HG02943 (cell line): ENCODE measurements around the gene TTC24.

Experiments
- ATAC-seq: cut with Tn5 transposase; IDR thresholded peaks from one replicate; pipeline ENCODE4 v1.9.1; 2021; ENCODE audit warnings: mild to moderate bottlenecking, low read depth, moderate library complexity; ENCODE audit not compliant: unreplicated experiment

Gene TTC24

DNA sequence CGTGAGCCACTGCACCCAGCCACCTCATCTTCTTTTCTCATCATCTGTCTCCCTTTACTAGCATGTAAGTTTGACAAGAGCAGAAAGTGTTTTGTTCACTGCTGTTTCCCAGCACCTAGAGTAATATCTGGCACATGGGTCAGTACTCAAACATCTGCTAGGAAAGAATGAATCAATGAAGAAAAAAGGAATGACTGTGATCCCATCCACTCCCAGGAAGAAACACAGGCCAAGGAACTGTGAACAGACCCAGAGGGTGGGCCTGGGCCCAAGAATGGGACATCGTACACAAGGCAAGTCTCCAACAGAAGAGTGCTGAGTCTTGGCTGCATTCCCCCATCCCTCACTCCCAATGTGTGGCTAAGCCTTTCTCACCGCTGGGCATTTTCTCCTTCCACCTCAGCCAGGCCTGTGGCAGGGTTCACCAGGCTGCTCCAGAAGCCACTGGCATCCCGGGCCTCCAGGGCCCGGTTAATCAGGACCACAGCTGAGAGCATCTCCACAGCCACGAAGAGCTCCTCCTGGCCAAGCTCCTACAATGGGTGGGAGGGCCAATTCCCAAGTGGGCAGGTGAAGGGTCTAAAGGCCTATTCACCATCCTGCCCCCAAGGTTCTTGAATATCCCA is 25.6 kb upstream of the TTC24 start:
- no peak for ATAC-seq

- ATAC-seq: no peak
These were observed 24.6 kb upstream of the TTC24 start for GRCh38 chr1:156554971-156555370.

DNA sequence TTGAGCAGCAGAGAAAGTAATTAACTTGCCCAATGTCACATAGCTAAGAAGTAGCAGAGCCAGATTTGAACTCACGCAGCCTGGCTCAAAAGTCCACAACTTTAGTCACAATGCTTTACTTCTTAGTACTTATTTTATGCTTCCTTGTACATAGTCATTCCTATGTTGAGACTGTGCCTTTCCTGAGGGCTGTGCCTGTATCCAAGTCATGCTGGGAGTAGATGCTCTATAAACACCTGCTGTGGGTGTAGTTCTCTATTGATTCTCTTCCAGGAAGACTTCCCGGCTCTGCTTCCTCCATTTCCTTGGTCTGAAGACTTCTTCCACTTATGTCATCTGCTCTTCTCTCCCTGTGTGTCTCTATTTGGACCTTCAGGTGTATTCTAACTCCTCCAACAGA is 23.8 kb upstream of the TTC24 start:
- ATAC-seq: no peak

DNA sequence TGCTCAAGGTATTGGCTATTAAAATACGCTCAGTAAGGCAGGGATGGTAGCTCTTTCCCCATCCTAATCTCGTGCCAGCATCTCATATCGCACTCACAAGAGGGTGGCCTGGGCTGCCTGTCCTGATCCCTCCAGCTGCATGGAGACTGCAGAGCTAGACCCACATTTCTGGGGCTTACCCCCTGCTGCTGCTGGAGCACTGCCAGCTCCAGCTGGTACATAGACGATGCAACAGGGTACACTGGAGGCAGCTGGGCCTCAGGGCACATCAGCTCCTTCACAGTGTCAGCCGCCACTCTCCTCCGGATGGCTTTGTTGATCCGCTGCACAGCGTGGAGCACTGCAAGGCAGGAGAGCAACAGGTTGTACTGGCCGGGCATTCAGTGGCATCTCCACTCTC is 23.2 kb upstream of the TTC24 start:
- ATAC-seq: no peak

DNA sequence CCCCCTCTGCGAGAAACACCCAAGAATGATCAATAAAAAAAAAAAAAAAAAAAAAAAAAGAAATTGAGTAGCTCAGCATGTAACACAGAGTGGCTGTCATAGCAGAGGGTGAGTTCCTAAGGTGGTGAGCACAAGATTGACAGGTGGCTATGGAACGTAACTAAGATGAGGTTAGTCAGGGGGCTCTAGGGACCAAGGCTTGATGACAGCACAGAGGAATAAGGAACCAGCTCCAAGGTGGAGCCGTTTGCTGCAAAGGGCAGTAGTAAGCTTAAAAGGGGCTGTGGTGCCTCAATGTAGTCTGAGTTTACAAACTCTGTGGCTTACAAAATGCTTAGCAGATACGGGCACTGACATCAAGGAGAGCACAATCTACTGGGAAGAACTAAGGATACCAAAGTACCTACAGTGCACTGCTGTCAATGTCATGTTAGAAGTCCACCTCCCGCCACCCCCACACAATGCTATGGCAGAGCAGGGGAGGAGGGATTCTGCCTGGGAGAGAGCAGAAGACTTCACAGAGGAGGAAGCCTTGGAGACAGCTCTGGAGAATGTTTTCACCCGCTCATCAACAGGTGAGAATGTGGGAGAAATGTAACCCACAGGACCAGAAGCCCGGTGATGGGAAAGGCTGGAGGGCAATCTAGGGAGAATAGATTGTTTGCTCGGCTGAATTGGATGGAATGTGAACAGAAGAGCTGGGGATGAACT is 20.3 kb upstream of the TTC24 start:
- no peak for ATAC-seq

DNA sequence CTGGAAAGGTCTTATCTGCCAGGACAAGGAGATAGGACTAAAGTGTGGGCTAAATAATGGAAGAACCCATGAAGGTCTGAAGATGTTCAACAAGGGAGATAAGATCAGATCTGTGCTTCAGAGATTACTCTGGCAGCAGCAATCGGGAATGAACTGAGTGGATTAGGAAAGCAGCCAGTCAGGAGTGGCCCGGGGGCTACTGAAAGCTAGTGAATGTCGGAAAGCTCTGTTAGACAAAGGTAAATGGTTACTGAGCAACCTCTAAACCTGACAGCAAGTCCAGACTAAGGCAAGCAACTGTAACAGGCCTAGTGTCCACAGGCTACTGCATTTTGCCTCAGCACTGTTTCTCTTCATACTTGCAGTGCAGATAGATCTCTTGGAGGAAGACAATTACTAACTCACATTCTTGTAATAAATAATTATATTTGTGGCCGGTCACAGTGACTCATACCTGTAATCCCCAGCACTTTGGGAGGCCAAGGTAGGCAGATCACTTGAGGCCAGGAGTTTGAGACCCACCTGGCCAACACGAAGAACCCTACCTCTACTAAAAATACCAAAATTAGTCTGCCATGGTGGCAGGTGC is 19.6 kb upstream of the TTC24 start:
- no peak for ATAC-seq

DNA sequence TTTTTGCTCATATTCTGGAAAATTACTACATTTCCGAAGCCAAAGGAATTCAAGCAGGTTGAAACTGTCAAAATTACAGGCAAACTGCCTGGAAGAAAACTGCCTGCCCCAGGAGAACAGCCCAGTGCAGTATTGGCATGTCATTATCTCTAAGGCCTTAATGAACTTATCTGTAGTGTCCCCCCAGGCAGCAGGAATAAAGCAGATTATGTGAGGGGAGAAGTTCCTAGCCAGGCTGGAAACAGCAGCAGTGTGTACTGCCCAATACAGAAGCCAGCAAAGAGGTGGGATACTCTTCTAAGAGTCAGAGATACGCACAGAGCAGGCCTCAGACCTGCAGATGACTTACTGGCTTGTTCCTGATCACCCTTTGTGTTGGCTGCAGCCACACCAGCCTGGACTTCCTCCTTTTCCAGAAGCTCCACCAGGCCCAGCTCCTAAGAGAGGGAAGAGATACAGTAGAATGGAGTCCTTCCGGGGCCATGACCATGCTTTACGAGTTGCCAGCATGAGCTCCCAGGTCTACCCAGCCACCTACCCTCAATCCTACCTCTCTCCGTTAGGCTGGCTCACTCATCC is 18.8 kb upstream of the TTC24 start:
- ATAC-seq: no peak

GRCh38 chr1:156565519-156565918 is 14.0 kb upstream of the TTC24 start:
- ATAC-seq: no peak

DNA sequence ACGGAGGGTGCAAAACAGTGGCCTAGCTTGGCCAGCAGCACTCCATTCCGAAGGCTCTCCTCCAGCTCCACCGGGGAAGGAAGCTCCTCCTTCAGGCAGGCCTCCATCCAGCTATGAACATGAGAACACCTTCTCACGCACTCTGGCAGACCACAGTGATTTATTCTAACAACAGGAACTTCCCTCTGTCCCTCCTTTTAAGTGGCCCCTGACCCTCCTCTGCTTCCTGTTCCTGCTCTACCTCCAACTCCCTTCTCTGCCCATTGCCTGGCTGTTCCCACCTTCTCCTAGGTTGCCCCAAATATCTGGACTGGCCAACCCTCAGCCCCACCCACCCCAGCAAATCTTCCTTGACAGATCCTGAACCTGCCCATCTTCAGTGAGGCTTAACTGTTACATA is 13.1 kb upstream of the TTC24 start:
- ATAC-seq: no peak

GRCh38 chr1:156571261-156571852 is 8.2 kb upstream of the TTC24 start:
- no peak for ATAC-seq

- peak; percentile 77 for ATAC-seq
These were observed 7.4 kb upstream of the TTC24 start, which contains the start of gene IQGAP3 for GRCh38 chr1:156571919-156572662. TSS of gene IQGAP3 (minus strand) at chr1:156572565. CDS start at chr1:156572529, 36 bp downstream.

DNA sequence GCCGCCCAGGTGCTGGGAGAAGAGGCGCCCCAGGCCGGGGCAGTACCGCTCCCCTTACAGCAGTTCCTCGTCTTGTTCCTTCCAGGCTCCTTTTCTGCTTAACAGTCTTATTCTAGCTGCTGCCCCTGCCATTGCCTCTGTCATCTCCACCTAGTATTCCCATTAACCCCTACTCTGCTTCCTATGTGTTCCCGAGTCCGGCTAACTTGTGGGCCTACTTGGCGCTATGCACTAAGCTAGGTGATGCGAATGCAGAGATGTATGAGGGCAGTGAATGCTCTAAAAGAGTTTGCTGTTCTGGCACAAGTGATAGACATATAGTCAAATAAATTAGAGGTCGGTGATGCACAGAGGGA is 6.9 kb upstream of the TTC24 start:
- ATAC-seq: no peak

DNA sequence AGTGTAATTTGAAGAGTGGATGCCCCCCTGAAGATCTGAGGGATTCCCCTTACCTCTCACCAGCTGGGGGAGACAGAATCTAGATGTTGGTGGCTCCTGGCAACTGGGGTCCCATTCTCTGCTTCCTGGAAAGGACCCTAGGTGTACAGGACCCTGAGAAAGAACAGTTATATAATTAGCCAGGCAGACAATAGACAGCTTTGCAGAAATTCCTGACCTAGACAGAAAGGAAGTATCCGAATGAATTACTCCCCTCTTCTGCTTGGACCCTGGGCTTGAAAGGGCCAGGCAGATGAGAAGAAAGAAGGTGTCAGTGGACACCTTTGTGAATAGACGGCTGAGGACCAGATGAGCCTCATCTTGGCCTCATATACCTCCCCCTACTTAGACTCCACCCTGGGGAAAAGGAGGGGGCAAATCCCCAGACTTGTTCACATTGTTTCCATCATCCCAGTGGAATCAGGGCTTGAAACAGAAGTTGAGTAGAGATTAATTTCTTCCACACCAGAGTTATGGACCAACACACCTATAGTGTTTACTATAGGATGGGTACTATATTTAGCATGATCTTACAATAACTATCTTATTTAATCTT is 5.4 kb upstream of the TTC24 start:
- ATAC-seq: no peak

GRCh38 chr1:156577550-156577949 is 2.0 kb upstream of the TTC24 start:
- ATAC-seq: no peak

- no peak for ATAC-seq
These were observed 1.5 kb upstream of the TTC24 start for GRCh38 chr1:156578055-156578454.

GRCh38 chr1:156581661-156582387 is 2.3 kb downstream of the TTC24 start:
- ATAC-seq: no peak

- ATAC-seq: no peak
These were observed 3.0 kb downstream of the TTC24 start for GRCh38 chr1:156582388-156583017.

DNA sequence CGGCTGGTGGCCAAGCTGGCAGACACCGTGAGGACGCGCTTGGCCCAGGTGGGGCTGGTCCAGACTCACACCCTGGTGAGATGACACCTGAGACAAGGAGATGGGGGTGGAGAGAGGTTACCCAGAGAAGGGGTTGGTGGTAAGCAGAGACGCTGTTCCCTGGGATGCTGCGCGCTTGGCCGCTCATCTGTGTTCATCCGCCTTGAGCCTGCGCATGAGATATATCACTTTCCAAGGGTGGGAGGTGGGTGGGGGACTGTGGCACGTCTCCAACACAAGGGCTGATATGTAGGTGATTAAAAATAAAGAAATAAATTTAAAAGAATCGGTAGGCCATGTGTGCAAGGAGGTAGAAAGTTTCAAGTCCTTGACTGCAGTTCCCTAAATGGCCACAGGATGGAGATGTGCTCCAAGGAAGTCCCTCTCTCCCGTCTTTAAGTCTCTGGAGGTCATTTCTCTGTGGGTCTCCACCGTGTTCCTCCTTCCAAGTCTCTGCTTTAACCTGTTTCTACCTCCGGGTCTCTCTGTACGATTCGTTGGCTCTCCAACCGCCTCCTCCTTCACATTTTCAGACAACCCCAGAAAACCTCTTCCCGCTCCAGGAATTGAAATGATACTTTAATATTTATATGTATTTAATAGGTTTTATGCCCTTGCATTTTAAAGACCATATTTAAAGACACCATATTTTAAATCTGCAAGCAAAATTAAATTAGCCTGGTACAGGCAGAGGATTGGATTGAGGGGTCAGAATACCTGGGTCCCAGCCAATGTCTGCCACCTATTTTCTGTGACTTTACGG is 4.5 kb downstream of the TTC24 start:
- ATAC-seq: no peak
